ENCODE results near the gene CABP2.
A peak's percentile ranks its signal among the peaks of the same experiment; 100 is the strongest.

Gene CABP2

DNA sequence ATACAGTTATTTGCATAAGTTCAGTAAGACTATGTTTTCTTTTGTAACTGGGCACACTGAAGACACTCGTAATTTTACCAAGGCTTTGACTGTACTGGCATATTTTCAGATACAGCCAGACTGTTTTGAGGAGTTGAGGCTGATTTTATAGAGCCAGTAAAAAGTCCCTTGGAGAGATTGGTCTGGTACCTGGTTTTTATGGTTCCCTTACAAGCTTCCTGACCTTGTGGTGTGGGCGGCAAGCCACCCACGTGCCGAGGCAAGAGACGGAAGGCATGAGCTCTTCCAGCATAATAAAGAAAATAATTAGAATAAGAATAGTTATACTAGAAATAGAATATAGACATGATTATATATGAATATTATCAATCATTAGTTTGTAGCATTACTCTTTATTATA, 49.1 kb upstream of the CABP2 start:
- ChIA-PET POLR2A (interaction anchor here (0.7 kb wide), 1 partner anchor 11 kb away, joined by 3 read pairs; the partner anchor contains the start of gene GSTP1), CTCF (interaction anchor here (0.5 to 3.2 kb wide), 15 partner anchors 8 to 95 kb away, joined by 3 to 23 read pairs (median 4); partner anchors contain the start of genes AIP and GSTP1)
- Histone ChIP-seq H3K4me1 (ENCODE audit: control insufficient read depth, insufficient read depth, low read length) (no peaks in the 10 kb centered on the region), H3K4me3 (ENCODE audit: low read depth, low read length) (no peak overlapping the region), H3K36me3 (ENCODE audit: control insufficient read depth in 2 of 2, insufficient read depth in 1 of 2, low read length in 2 of 2) (no peaks in the 10 kb centered on the region), H3K27ac (ENCODE audit: extremely low read depth, low read depth, low read length) (no peak overlapping the region), H3K9me3 (ENCODE audit: control insufficient read depth, insufficient read depth, low read depth, low read length) (no peaks in the 10 kb centered on the region)
- TF ChIP-seq ZBTB1 (tag by site-specific recombination; IDR thresholded peaks at IDR 0.05) (no peak), ZFHX2 (tag by site-specific recombination; conservative IDR thresholded peaks at IDR 0.05) (peak; percentile 30; the same call in 1 of the 2 replicates), ZNF544 (tag by site-specific recombination; IDR thresholded peaks at IDR 0.05) (no peak)

DNA sequence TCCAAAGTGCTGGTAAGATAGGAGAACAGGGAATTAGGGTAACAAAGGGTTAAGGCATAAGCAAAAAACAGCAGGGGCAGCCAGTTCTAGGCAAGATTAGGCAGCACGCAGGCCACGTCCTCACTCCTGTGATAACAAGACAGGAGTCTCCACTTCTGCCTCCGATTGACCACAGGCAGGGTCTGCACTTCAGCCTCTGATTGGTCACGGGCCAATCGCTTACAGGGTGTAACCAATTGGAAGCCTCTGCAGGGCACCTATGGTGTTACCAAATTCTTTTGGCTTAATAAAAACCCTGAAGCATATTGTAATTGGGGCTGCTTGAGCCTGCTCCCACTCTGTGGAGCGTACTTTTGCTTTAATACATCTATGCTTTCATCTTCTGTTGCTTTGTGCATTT, 48.2 kb upstream of the CABP2 start:
- TF ChIP-seq, protein P1, sequence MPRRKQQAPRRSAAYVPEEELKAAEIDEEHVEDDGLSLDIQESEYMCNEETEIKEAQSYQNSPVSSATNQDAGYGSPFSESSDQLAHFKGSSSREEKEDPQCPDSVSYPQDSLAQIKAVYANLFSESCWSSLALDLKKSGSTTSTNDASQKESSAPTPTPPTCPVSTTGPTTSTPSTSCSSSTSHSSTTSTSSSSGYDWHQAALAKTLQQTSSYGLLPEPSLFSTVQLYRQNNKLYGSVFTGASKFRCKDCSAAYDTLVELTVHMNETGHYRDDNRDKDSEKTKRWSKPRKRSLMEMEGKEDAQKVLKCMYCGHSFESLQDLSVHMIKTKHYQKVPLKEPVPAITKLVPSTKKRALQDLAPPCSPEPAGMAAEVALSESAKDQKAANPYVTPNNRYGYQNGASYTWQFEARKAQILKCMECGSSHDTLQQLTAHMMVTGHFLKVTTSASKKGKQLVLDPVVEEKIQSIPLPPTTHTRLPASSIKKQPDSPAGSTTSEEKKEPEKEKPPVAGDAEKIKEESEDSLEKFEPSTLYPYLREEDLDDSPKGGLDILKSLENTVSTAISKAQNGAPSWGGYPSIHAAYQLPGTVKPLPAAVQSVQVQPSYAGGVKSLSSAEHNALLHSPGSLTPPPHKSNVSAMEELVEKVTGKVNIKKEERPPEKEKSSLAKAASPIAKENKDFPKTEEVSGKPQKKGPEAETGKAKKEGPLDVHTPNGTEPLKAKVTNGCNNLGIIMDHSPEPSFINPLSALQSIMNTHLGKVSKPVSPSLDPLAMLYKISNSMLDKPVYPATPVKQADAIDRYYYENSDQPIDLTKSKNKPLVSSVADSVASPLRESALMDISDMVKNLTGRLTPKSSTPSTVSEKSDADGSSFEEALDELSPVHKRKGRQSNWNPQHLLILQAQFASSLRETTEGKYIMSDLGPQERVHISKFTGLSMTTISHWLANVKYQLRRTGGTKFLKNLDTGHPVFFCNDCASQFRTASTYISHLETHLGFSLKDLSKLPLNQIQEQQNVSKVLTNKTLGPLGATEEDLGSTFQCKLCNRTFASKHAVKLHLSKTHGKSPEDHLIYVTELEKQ (tag by site-specific recombination; IDR thresholded peaks at IDR 0.05; ENCODE audit: borderline replicate concordance), result no peak
- no peak for TF ChIP-seq ZNF623 (tag by site-specific recombination; IDR thresholded peaks at IDR 0.05)
- TF ChIP-seq KLF8 (tag by site-specific recombination; IDR thresholded peaks at IDR 0.05), result no peak
- TF ChIP-seq ZNF2 (tag by site-specific recombination; IDR thresholded peaks at IDR 0.05), result no peak
- TF ChIP-seq ZNF211 (tag by site-specific recombination; IDR thresholded peaks at IDR 0.05; ENCODE audit: low read depth), result no peak
- TF ChIP-seq OVOL3 (tag by site-specific recombination; IDR thresholded peaks at IDR 0.05), result no peak
- no peak for TF ChIP-seq ZNF138 (tag by site-specific recombination; IDR thresholded peaks at IDR 0.05; ENCODE audit: borderline replicate concordance)
- TF ChIP-seq, protein P2, sequence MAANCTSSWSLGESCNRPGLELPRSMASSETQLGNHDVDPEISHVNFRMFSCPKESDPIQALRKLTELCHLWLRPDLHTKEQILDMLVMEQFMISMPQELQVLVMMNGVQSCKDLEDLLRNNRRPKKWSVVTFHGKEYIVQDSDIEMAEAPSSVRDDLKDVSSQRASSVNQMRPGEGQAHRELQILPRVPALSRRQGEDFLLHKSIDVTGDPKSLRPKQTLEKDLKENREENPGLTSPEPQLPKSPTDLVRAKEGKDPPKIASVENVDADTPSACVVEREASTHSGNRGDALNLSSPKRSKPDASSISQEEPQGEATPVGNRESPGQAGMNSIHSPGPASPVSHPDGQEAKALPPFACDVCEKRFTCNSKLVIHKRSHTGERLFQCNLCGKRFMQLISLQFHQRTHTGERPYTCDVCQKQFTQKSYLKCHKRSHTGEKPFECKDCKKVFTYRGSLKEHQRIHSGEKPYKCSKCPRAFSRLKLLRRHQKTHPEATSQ (tag by site-specific recombination; IDR thresholded peaks at IDR 0.05), result no peak
- TF ChIP-seq ZNF366 (tag by site-specific recombination; conservative IDR thresholded peaks at IDR 0.05), result no peak
- TF ChIP-seq, protein P3, sequence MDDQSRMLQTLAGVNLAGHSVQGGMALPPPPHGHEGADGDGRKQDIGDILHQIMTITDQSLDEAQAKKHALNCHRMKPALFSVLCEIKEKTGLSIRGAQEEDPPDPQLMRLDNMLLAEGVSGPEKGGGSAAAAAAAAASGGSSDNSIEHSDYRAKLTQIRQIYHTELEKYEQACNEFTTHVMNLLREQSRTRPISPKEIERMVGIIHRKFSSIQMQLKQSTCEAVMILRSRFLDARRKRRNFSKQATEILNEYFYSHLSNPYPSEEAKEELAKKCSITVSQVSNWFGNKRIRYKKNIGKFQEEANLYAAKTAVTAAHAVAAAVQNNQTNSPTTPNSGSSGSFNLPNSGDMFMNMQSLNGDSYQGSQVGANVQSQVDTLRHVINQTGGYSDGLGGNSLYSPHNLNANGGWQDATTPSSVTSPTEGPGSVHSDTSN (CRISPR knock-in tag; IDR thresholded peaks at IDR 0.05), result no peak
- TF ChIP-seq ZBTB17 (tag by site-specific recombination; IDR thresholded peaks at IDR 0.05), result no peak
- no peaks in the 10 kb centered on the region for H3K36me3 ChIP-seq (ENCODE audit: control insufficient read depth in 2 of 2, insufficient read depth in 1 of 2, low read length in 2 of 2)
- CTCF ChIA-PET, result interaction anchor here (0.6 to 3.2 kb wide), 7 partner anchors 11 to 147 kb away, joined by 3 to 23 read pairs (median 7); partner anchors contain the start of gene GSTP1
- POLR2A ChIA-PET, result interaction anchor here (0.5 kb wide), 1 partner anchor 34 kb away, joined by 3 read pairs; no protein-coding TSS in a partner anchor
- no peaks in the 10 kb centered on the region for H3K9me3 ChIP-seq (ENCODE audit: control insufficient read depth, insufficient read depth, low read depth, low read length)
- H3K4me3 ChIP-seq (ENCODE audit: low read depth, low read length), result no peak overlapping the region
- H3K27ac ChIP-seq (ENCODE audit: extremely low read depth, low read depth, low read length), result no peak overlapping the region
- H3K4me1 ChIP-seq (ENCODE audit: control insufficient read depth, insufficient read depth, low read length), result no peaks in the 10 kb centered on the region

DNA sequence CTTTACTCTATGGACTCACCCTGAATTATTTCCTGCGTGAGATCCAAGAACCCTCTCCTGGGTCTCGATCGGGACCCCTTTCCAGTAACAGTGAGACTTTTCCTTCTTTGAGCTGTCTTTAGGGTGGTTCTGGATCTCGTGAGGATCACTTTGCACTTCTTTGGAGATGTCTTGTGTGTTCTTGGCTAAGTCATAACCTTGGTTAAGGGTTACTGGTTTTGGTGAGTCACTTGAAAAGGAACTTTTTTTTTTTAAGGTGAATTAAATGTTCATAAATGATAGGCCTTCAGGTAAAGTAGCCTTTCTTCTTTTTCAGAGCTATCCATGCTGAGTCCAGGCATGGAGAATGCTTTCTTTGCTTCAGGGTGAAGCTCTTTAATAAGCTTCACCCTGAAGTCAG, 41.0 kb upstream of the CABP2 start:
- no peaks in the 10 kb centered on the region for H3K9me3 ChIP-seq (ENCODE audit: control insufficient read depth, insufficient read depth, low read depth, low read length)
- POLR2A ChIA-PET, result no interaction called here
- no peaks in the 10 kb centered on the region for H3K36me3 ChIP-seq (ENCODE audit: control insufficient read depth in 2 of 2, insufficient read depth in 1 of 2, low read length in 2 of 2)
- CTCF ChIA-PET, result interaction anchor here (0.6 to 1.1 kb wide), 5 partner anchors 8 to 66 kb away, joined by 3 to 4 read pairs (median 3); partner anchors contain the start of gene NUDT8
- no peaks in the 10 kb centered on the region for H3K4me1 ChIP-seq (ENCODE audit: control insufficient read depth, insufficient read depth, low read length)
- H3K27ac ChIP-seq (ENCODE audit: extremely low read depth, low read depth, low read length), result no peak overlapping the region
- no peak overlapping the region for H3K4me3 ChIP-seq (ENCODE audit: low read depth, low read length)
- TF ChIP-seq ZNF266 (tag by site-specific recombination; IDR thresholded peaks at IDR 0.05; ENCODE audit: low read depth) (no peak), WT1 (tag by site-specific recombination; IDR thresholded peaks at IDR 0.05) (no peak), ZNF791 (tag by site-specific recombination; IDR thresholded peaks at IDR 0.05) (no peak), ZBTB48 (tag by site-specific recombination; IDR thresholded peaks at IDR 0.05) (no peak), ZNF596 (tag by site-specific recombination; IDR thresholded peaks at IDR 0.05) (no peak), TRIM28 (IDR thresholded peaks at IDR 0.05; ENCODE audit: borderline replicate concordance, low read length) (no peak), ZBTB1 (tag by site-specific recombination; IDR thresholded peaks at IDR 0.05) (no peak), YY1 (tag by site-specific recombination; IDR thresholded peaks at IDR 0.05) (no peak), ZNF114 (tag by site-specific recombination; IDR thresholded peaks at IDR 0.05) (no peak), ZNF391 (tag by site-specific recombination; IDR thresholded peaks at IDR 0.05; ENCODE audit: borderline replicate concordance, low read depth) (no peak)
- TF ChIP-seq, protein P4, sequence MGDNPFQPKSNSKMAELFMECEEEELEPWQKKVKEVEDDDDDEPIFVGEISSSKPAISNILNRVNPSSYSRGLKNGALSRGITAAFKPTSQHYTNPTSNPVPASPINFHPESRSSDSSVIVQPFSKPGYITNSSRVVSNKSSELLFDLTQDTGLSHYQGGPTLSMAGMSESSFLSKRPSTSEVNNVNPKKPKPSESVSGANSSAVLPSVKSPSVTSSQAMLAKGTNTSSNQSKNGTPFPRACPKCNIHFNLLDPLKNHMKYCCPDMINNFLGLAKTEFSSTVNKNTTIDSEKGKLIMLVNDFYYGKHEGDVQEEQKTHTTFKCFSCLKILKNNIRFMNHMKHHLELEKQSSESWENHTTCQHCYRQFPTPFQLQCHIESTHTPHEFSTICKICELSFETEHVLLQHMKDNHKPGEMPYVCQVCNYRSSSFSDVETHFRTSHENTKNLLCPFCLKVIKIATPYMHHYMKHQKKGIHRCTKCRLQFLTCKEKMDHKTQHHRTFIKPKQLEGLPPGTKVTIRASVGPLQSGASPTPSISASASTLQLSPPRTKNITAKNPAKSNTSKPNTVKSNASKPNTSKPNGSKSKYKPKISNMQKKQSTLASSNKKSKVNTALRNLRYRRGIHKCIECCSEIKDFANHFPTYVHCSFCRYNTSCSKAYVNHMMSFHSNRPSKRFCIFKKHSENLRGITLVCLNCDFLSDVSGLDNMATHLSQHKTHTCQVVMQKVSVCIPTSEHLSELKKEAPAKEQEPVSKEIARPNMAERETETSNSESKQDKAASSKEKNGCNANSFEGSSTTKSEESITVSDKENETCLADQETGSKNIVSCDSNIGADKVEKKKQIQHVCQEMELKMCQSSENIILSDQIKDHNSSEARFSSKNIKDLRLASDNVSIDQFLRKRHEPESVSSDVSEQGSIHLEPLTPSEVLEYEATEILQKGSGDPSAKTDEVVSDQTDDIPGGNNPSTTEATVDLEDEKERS (tag by site-specific recombination; IDR thresholded peaks at IDR 0.05), result no peak

Measured in HEK293 (cell line).